ENCODE measurements around the gene PSEN1.
"Not testable (repeated sequence)": the region's sequence is repeated elsewhere in the genome, so short reads cannot be mapped to it uniquely, and the experiment has no call there.

PSEN1 gene

GRCh38 chr14:73167727-73168126 is 31.4 kb downstream of the PSEN1 start:
- DNase-seq (ENCODE audit: low spot score) = peak; percentile 12

GRCh38 chr14:73168274-73168673 is 32.0 kb downstream of the PSEN1 start:
- no peak for DNase-seq (ENCODE audit: low spot score)

- DNase-seq (ENCODE audit: low spot score) = no peak
These were observed 32.4 kb downstream of the PSEN1 start for GRCh38 chr14:73168691-73169090.

- not testable (repeated sequence) for DNase-seq (ENCODE audit: low spot score)
These were observed 33.5 kb downstream of the PSEN1 start for GRCh38 chr14:73169855-73170254.

- no peak for DNase-seq (ENCODE audit: low spot score)
These were observed 34.4 kb downstream of the PSEN1 start for GRCh38 chr14:73170686-73171085.

- DNase-seq (ENCODE audit: low spot score) = no peak
These were observed 36.2 kb downstream of the PSEN1 start for GRCh38 chr14:73172500-73172899.

- DNase-seq (ENCODE audit: low spot score) = peak; percentile 32
These were observed 36.9 kb downstream of the PSEN1 start for GRCh38 chr14:73173092-73173735.

GRCh38 chr14:73176685-73177084 is 40.4 kb downstream of the PSEN1 start:
- DNase-seq (ENCODE audit: low spot score) = no peak

GRCh38 chr14:73180385-73180805 is 44.1 kb downstream of the PSEN1 start:
- DNase-seq (ENCODE audit: low spot score) = no peak

GRCh38 chr14:73180969-73181368 is 44.7 kb downstream of the PSEN1 start:
- DNase-seq (ENCODE audit: low spot score) = not testable (repeated sequence)

GRCh38 chr14:73188501-73188911 is 52.2 kb downstream of the PSEN1 start:
- no peak for DNase-seq (ENCODE audit: low spot score)

- DNase-seq (ENCODE audit: low spot score) = no peak
These were observed 53.3 kb downstream of the PSEN1 start for GRCh38 chr14:73189651-73190050.

- DNase-seq (ENCODE audit: low spot score) = no peak
These were observed 55.1 kb downstream of the PSEN1 start for GRCh38 chr14:73191441-73191840.

GRCh38 chr14:73194306-73194705 is 58.0 kb downstream of the PSEN1 start:
- DNase-seq (ENCODE audit: low spot score) = not testable (repeated sequence)

- DNase-seq (ENCODE audit: low spot score) = no peak
These were observed 61.9 kb downstream of the PSEN1 start for GRCh38 chr14:73198253-73198652.

- DNase-seq (ENCODE audit: low spot score) = no peak
These were observed 67.2 kb downstream of the PSEN1 start for GRCh38 chr14:73203527-73203926.

- DNase-seq (ENCODE audit: low spot score) = no peak
These were observed 71.3 kb downstream of the PSEN1 start for GRCh38 chr14:73207615-73208014.

- no peak for DNase-seq (ENCODE audit: low spot score)
These were observed 72.1 kb downstream of the PSEN1 start for GRCh38 chr14:73208390-73208789.

- DNase-seq (ENCODE audit: low spot score) = no peak
These were observed 72.5 kb downstream of the PSEN1 start for GRCh38 chr14:73208846-73209245.

- no peak for DNase-seq (ENCODE audit: low spot score)
These were observed 73.6 kb downstream of the PSEN1 start for GRCh38 chr14:73209953-73210352.

GRCh38 chr14:73211251-73212040 is 75.1 kb downstream of the PSEN1 start:
- no peak for DNase-seq (ENCODE audit: low spot score)

- DNase-seq (ENCODE audit: low spot score) = no peak
These were observed 79.7 kb downstream of the PSEN1 start for GRCh38 chr14:73216030-73216429.

GRCh38 chr14:73217411-73217810 is 81.1 kb downstream of the PSEN1 start:
- no peak for DNase-seq (ENCODE audit: low spot score)

GRCh38 chr14:73220061-73220460 is 83.8 kb downstream of the PSEN1 start:
- no peak for DNase-seq (ENCODE audit: low spot score)
